ENCODE measurements around the gene PREX1.
"Not testable (repeated sequence)": the region's sequence is repeated elsewhere in the genome, so short reads cannot be mapped to it uniquely, and the experiment has no call there.

PREX1 gene

GRCh38 chr20:48845721-48846306 is 18.0 kb upstream of the PREX1 start:
- DNase-seq = no peak

- DNase-seq = no peak
Observed at GRCh38 chr20:48844996-48845395, 17.2 kb upstream of the PREX1 start.

GRCh38 chr20:48843896-48844295 is 16.1 kb upstream of the PREX1 start:
- not testable (repeated sequence) for DNase-seq

- DNase-seq = no peak
Observed at GRCh38 chr20:48843057-48843806, 15.4 kb upstream of the PREX1 start.

GRCh38 chr20:48841875-48842529 is 14.2 kb upstream of the PREX1 start:
- no peak for DNase-seq

- DNase-seq = no peak
Observed at GRCh38 chr20:48841196-48841874, 13.5 kb upstream of the PREX1 start.

- DNase-seq = no peak
Observed at GRCh38 chr20:48839154-48839917, 11.5 kb upstream of the PREX1 start.

- no peak for DNase-seq
Observed at GRCh38 chr20:48837014-48837413, 9.2 kb upstream of the PREX1 start.

GRCh38 chr20:48835390-48835789 is 7.6 kb upstream of the PREX1 start:
- no peak for DNase-seq

- no peak for DNase-seq
Observed at GRCh38 chr20:48834278-48834677, 6.5 kb upstream of the PREX1 start.

- no peak for DNase-seq
Observed at GRCh38 chr20:48832405-48832730, 4.6 kb upstream of the PREX1 start.

- no peak for DNase-seq
Observed at GRCh38 chr20:48831718-48832404, 4.1 kb upstream of the PREX1 start.

GRCh38 chr20:48830826-48831318 is 3.1 kb upstream of the PREX1 start:
- DNase-seq = no peak

GRCh38 chr20:48829940-48830339 is 2.1 kb upstream of the PREX1 start:
- DNase-seq = no peak

GRCh38 chr20:48828734-48829460 is 1.1 kb upstream of the PREX1 start:
- DNase-seq = no peak

- DNase-seq = no peak
Observed at GRCh38 chr20:48826883-48827771, 672 bp downstream of the PREX1 start.

GRCh38 chr20:48826480-48826879 is 1.3 kb downstream of the PREX1 start:
- DNase-seq = not testable (repeated sequence)

GRCh38 chr20:48826069-48826468 is 1.7 kb downstream of the PREX1 start:
- DNase-seq = no peak

- no peak for DNase-seq
Observed at GRCh38 chr20:48825566-48825920, 2.3 kb downstream of the PREX1 start.

GRCh38 chr20:48824830-48825565 is 2.8 kb downstream of the PREX1 start:
- no peak for DNase-seq
